Lower leg skin (tissue), 3 donors: Measurements from ENCODE around the gene NOTCH1.

Experiments
- POLR2A ChIP-seq, 2 donors: fragments of 450-650 bp; IDR thresholded peaks; one replicate each; pipeline ENCODE4 v1.6.1; 2016 to 2017; ENCODE audit warnings: antibody characterized with exemption in 2 of 2, mild to moderate bottlenecking in 1 of 2, moderate library complexity in 1 of 2
- TF ChIP-seq, protein P1 (sequence below), 3 donors: fragments of 450-650 bp; IDR thresholded peaks; one replicate each; pipeline ENCODE4 v1.5.1; 2016; ENCODE audit warnings: antibody characterized with exemption in 3 of 3, mild to moderate bottlenecking in 3 of 3, moderate library complexity in 2 of 3

DNA sequence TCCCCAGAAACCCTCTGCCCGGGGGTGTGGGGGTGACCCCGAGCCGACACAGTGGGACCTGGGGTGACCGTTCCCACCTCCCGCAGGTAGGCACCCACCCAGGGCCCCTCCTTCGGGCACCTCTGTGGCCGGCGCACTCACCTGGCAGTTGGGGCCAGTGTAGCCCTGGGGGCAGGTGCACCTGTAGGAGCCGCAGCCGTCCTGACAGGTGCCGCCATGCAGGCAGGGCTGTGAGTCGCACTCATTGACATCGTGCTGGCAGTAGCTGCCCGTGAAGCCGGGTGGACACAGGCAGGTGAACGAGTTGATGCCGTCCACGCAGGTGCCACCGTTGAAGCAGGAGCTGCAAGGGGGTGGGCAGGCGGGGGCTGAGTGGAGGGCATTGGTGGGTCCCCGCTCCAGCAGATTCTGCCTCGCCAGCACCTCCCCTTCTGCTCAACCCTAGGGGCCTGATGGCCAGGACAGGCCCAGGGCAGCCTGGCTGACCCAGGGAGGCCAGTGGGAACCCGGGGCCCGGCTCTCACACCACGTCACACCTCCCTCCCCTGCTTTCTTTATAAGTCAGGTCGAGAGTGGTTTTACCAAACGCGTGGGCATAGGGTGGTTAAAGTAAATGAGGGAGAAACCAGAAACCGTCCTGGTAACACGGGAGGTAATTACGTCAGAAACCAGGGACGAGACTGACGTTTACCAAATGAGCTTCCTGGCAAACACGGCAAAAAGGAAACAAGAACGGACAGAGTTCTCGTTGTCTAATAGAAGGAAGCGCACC lies 36.9 kb downstream of the NOTCH1 start:
- TF ChIP-seq, protein P1, sequence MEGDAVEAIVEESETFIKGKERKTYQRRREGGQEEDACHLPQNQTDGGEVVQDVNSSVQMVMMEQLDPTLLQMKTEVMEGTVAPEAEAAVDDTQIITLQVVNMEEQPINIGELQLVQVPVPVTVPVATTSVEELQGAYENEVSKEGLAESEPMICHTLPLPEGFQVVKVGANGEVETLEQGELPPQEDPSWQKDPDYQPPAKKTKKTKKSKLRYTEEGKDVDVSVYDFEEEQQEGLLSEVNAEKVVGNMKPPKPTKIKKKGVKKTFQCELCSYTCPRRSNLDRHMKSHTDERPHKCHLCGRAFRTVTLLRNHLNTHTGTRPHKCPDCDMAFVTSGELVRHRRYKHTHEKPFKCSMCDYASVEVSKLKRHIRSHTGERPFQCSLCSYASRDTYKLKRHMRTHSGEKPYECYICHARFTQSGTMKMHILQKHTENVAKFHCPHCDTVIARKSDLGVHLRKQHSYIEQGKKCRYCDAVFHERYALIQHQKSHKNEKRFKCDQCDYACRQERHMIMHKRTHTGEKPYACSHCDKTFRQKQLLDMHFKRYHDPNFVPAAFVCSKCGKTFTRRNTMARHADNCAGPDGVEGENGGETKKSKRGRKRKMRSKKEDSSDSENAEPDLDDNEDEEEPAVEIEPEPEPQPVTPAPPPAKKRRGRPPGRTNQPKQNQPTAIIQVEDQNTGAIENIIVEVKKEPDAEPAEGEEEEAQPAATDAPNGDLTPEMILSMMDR (IDR thresholded peaks at IDR 0.05) = no peak
- no peak for TF ChIP-seq POLR2A (IDR thresholded peaks at IDR 0.05)
